ENCODE data around the gene CHTOP. TPM values are rescaled to one million over a fixed set of nuclear protein-coding genes. Genes with fewer than 3 reads are reported as not detected.

CHTOP gene
- total RNA-seq, 1 donor from 2014 or later: 44.0 TPM

GRCh38 chr1:153693466-153693865 lies 59.6 kb downstream of the CHTOP start:
- ATAC-seq: no peak

Other genes starting within 250 kb of the CHTOP start
- 27,439 TPM for gene S100A8, start 243.0 kb upstream of the CHTOP start, total RNA-seq
- gene S100A7A, start 217.5 kb upstream of the CHTOP start, total RNA-seq: 24.6 TPM
- gene S100A7, start 173.4 kb upstream of the CHTOP start, total RNA-seq: 5,647 TPM
- gene S100A6, start 98.1 kb upstream of the CHTOP start, total RNA-seq: 976 TPM
- gene S100A5, start 93.1 kb upstream of the CHTOP start, total RNA-seq: not detected
- gene S100A4, start 88.3 kb upstream of the CHTOP start, total RNA-seq: 36.0 TPM
- 9.6 TPM for gene S100A3, start 84.8 kb upstream of the CHTOP start, total RNA-seq
- gene S100A2, start 68.2 kb upstream of the CHTOP start, total RNA-seq: 4,166 TPM
- 1,290 TPM for gene S100A16, start 20.9 kb upstream of the CHTOP start, total RNA-seq
- gene S100A14, start 17.7 kb upstream of the CHTOP start, total RNA-seq: 1,938 TPM
- 52.5 TPM for gene S100A13, start 6.6 kb upstream of the CHTOP start, total RNA-seq
- 0.44 TPM for gene S100A1, start 5.6 kb upstream of the CHTOP start, total RNA-seq
- 32.0 TPM for gene SNAPIN, start 24.6 kb downstream of the CHTOP start, total RNA-seq
- 131 TPM for gene ILF2, start 36.9 kb downstream of the CHTOP start, total RNA-seq
- 1.8 TPM for gene NPR1, start 44.6 kb downstream of the CHTOP start, total RNA-seq
- 22.5 TPM for gene INTS3, start 94.0 kb downstream of the CHTOP start, total RNA-seq
- gene SLC27A3, start 141.3 kb downstream of the CHTOP start, total RNA-seq: 16.1 TPM

Measured in esophagus mucosa (tissue), 1 donor.